Measurements from ENCODE around the gene FAM151A. TPM values are rescaled to one million over a fixed set of nuclear protein-coding genes. Genes with fewer than 3 reads are reported as not detected.

The FAM151A gene
- total and polyA plus RNA-seq, 12 donors, result 0.11 to 0.85 (median 0.20) TPM; not detected in 8

DNA sequence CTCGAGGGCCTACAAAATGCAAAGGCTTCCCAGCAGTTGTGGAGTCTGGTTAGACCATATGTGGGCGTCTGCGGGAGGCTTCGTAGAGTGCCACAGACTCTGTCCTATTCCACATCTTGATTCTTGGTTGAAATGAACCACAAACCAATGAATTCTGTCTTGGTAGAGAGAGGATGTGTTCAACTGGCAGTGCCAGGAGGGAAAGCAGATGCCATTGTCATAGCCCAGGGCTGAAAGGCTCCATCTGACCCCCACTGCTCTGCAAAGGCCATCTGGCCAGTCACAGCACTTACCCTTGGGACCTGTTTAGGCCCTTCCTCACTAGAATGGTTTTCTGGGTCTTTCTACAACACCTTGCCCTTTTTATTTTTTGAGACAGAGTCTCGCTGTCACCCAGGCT, 53.2 kb downstream of the FAM151A start:
- Histone ChIP-seq H3K4me3 (no peak overlapping the region), H3K27ac (peak overlapping the region in 1 of 5 donors; percentile 28), H3K4me1 (replicated peaks in 1 of 2) (peaks cover 0 to 32% of the 10 kb centered on the region in 2 donors), H3K36me3 (replicated peaks in 1 of 2) (no peaks in the 10 kb centered on the region), H3K27me3 (no peaks in the 10 kb centered on the region), H3K9me3 (replicated peaks in 1 of 3) (no peaks in the 10 kb centered on the region)
- DNase-seq, result no peak
- WGBS, 4 donors, result 80 to 96% (median 92%) methylated on average over 5 of the region's 5 CpGs
- intact Hi-C loops (cut with DNase I), result no loop called here
- no peak for TF ChIP-seq POLR2A (IDR thresholded peaks at IDR 0.05)

DNA sequence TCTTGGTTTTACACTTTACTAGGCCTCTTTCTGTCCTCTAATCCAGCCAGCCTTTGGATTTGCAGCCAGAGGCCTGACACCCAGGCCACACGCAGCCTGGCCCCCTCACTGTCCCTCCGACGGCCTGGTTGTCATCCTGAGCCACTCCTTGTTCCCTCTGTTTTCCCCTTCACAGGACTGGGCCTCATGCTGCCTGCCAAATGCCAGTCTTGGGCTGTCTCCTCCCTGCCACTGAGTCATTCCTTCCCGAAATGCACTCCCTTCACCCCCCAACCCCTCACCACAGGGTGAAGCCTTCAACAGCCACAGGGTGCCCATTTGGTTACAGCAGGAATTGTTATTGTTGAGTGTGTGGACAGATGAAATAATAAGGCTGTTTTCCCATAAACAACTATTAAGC, 54.0 kb downstream of the FAM151A start:
- H3K27ac ChIP-seq, result peak overlapping the region in 1 of 5 donors; percentile 26
- 54 to 82% (median 75%) methylated on average over 4 of the region's 4 CpGs for WGBS, 4 donors
- peaks cover 0 to 32% of the 10 kb centered on the region in 2 donors for H3K4me1 ChIP-seq (replicated peaks in 1 of 2)
- no peak for TF ChIP-seq POLR2A (IDR thresholded peaks at IDR 0.05)
- TF ChIP-seq, protein P1, sequence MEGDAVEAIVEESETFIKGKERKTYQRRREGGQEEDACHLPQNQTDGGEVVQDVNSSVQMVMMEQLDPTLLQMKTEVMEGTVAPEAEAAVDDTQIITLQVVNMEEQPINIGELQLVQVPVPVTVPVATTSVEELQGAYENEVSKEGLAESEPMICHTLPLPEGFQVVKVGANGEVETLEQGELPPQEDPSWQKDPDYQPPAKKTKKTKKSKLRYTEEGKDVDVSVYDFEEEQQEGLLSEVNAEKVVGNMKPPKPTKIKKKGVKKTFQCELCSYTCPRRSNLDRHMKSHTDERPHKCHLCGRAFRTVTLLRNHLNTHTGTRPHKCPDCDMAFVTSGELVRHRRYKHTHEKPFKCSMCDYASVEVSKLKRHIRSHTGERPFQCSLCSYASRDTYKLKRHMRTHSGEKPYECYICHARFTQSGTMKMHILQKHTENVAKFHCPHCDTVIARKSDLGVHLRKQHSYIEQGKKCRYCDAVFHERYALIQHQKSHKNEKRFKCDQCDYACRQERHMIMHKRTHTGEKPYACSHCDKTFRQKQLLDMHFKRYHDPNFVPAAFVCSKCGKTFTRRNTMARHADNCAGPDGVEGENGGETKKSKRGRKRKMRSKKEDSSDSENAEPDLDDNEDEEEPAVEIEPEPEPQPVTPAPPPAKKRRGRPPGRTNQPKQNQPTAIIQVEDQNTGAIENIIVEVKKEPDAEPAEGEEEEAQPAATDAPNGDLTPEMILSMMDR (IDR thresholded peaks at IDR 0.05), result no peak
- intact Hi-C loops (cut with DNase I), result no loop called here
- DNase-seq, result peak in 1 of 7 donors; percentile 54
- H3K36me3 ChIP-seq (replicated peaks in 1 of 2), result no peaks in the 10 kb centered on the region
- H3K27me3 ChIP-seq, result no peaks in the 10 kb centered on the region
- no peaks in the 10 kb centered on the region for H3K9me3 ChIP-seq (replicated peaks in 1 of 3)
- H3K4me3 ChIP-seq, result no peak overlapping the region

DNA sequence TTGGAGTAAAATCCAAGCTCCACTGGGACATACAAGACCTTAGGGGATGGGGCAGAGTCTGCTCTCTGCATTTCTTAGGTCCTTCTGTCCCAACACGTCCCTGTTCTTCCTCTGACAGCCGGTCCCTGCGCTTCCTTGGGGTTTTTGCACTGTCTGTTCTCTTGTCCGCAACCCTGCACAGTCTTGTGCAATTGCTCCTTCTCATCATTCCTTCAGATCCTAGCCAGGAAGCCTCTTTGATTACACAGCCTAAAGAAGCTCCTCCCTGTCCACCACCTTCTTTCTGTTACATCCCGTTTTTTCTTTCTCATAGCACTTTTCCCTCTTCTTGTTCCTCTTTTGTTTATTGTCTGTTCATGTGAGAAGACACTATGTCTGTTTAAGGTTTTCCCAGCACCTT, 55.4 kb downstream of the FAM151A start:
- intact Hi-C loops (cut with DNase I), result no loop called here
- no peak overlapping the region for H3K27ac ChIP-seq

DNA sequence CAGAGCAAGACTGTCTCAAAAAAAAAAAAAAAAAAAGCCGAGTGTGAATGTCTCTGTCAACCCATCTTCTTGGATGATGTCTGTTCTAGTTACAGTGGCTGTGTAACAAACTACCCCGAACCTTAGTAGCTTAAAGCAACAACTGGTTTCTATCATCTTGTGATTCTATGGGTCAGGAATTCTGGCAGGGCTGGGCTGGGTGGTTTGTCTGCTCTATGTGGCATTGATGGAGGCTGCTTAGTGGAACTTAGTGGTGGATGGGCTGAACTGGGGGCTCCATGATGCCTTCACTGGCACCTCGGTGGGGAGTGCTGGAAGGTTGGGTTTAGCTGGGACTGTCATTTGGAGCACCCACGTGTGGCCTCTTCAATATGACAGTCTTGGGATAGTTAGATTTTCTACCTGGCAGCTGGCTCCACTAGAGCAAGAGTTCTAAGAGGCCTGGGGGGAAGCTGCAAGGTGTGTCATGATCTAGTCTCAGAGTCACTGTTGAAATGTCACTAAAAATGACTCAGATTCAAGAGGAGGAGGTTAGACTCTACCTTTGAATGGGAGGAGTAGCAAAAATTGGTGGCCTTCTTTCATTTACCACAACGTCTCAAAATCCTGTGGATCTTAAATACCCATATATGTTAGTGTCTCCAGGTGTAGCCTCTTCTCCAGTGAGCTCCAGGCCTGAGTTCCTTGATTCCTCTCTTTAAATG, 56.7 kb downstream of the FAM151A start:
- no peak for DNase-seq
- H3K36me3 ChIP-seq (replicated peaks in 1 of 2), result no peaks in the 10 kb centered on the region
- peaks cover 0 to 21% of the 10 kb centered on the region in 2 donors for H3K4me1 ChIP-seq (replicated peaks in 1 of 2)
- no peaks in the 10 kb centered on the region for H3K27me3 ChIP-seq
- WGBS, 4 donors, result 83 to 92% (median 89%) methylated on average over 4 to 5 of the region's 5 CpGs
- intact Hi-C loops (cut with DNase I), result no loop called here
- no peaks in the 10 kb centered on the region for H3K9me3 ChIP-seq (replicated peaks in 1 of 3)
- H3K4me3 ChIP-seq, result no peak overlapping the region
- TF ChIP-seq POLR2A (IDR thresholded peaks at IDR 0.05), result no peak
- TF ChIP-seq, protein P1 (IDR thresholded peaks at IDR 0.05), result no peak
- no peak overlapping the region for H3K27ac ChIP-seq

More for the DNA sequence above, 55.4 kb downstream of the FAM151A start:
- WGBS, 4 donors, result 59 to 75% (median 65%) methylated on average over 5 of the region's 5 CpGs
- Histone ChIP-seq H3K4me3 (no peak overlapping the region), H3K4me1 (replicated peaks in 1 of 2) (peaks cover 0 to 32% of the 10 kb centered on the region in 2 donors), H3K9me3 (replicated peaks in 1 of 3) (no peaks in the 10 kb centered on the region), H3K27me3 (no peaks in the 10 kb centered on the region), H3K36me3 (replicated peaks in 1 of 2) (no peaks in the 10 kb centered on the region)
- no peak for TF ChIP-seq POLR2A (IDR thresholded peaks at IDR 0.05)
- TF ChIP-seq, protein P1 (IDR thresholded peaks at IDR 0.05), result no peak
- peak in 1 of 7 donors; percentile 26 for DNase-seq

DNA sequence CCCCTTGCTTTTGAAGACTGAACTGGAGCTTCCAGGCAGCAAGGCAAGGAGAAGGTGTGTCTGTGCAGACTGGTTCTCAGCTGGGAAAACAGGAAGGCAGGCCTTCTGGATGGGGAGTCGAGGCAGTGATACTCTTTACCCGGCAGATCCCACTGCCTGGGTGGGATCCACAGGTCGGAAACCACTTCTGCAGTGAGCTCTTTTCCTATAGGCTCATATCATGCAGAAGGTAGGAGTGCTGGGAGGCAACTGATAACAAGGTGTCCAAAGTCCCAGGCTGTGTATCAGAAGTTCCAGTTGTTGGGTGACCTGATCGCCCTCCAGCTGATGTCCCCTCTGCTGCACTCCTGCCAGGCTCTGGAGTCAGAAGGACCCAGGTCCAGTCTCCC, 58.2 kb downstream of the FAM151A start:
- intact Hi-C loops (cut with DNase I), result no loop called here
- H3K27me3 ChIP-seq, result no peaks in the 10 kb centered on the region
- no peak for DNase-seq
- TF ChIP-seq POLR2A (IDR thresholded peaks at IDR 0.05), result no peak
- TF ChIP-seq, protein P1 (IDR thresholded peaks at IDR 0.05), result no peak
- H3K27ac ChIP-seq, result no peak overlapping the region
- no peaks in the 10 kb centered on the region for H3K9me3 ChIP-seq (replicated peaks in 1 of 3)
- WGBS, 4 donors, result 80 to 93% (median 86%) methylated on average over 1 to 4 of the region's 4 CpGs
- peaks cover 0 to 13% of the 10 kb centered on the region in 2 donors for H3K4me1 ChIP-seq (replicated peaks in 1 of 2)
- no peak overlapping the region for H3K4me3 ChIP-seq
- H3K36me3 ChIP-seq (replicated peaks in 1 of 2), result no peaks in the 10 kb centered on the region

All from adrenal gland (tissue), 12 donors.